RCC 7860 (cell line): ENCODE measurements around the gene CENPE.

Experiments used
- DNase-seq: peaks from one replicate; pipeline ENCODE4 v3.0.0-alpha.2; 2015; ENCODE audit warnings: low spot score
- FAIRE-seq: peaks from 2 replicates; lab custom pipeline; 2012; peaks lifted over from hg19 to GRCh38; lab: Jason Lieb, UNC

The CENPE gene

GRCh38 chr4:103136671-103137445, 61.3 kb downstream of the CENPE start:
- no peak for FAIRE-seq
- no peak for DNase-seq

- DNase-seq (no peak), FAIRE-seq (no peak)
Observed at GRCh38 chr4:103129174-103129573, 69.0 kb downstream of the CENPE start.

- FAIRE-seq (no peak), DNase-seq (no peak)
Observed at GRCh38 chr4:103126126-103126525, 72.0 kb downstream of the CENPE start.

GRCh38 chr4:103123114-103123513, 75.0 kb downstream of the CENPE start:
- FAIRE-seq (no peak), DNase-seq (no peak)

GRCh38 chr4:103118166-103118565, 80.0 kb downstream of the CENPE start:
- FAIRE-seq (no peak), DNase-seq (no peak)

GRCh38 chr4:103111598-103111997, 86.5 kb downstream of the CENPE start:
- no peak for DNase-seq
- FAIRE-seq, result no peak

GRCh38 chr4:103108542-103108941, 89.6 kb downstream of the CENPE start:
- DNase-seq (no peak), FAIRE-seq (no peak)

GRCh38 chr4:103105558-103106356, 92.4 kb downstream of the CENPE start:
- no peak for DNase-seq
- no peak for FAIRE-seq

GRCh38 chr4:103104886-103105285, 93.3 kb downstream of the CENPE start:
- DNase-seq (no peak), FAIRE-seq (no peak)

- DNase-seq (no peak), FAIRE-seq (no peak)
Observed at GRCh38 chr4:103100691-103101090, 97.5 kb downstream of the CENPE start.

- DNase-seq (peak; percentile 87), FAIRE-seq (peak; percentile 90)
Observed at GRCh38 chr4:103099691-103100392, 98.3 kb downstream of the CENPE start, which contains the start of gene BDH2. BDH2 (minus strand) TSS chr4:103099834; CDS start chr4:103096254, 3,580 bp downstream.

GRCh38 chr4:103098756-103099440, 99.2 kb downstream of the CENPE start:
- no peak for FAIRE-seq

GRCh38 chr4:103098341-103098740, 99.8 kb downstream of the CENPE start:
- DNase-seq (no peak), FAIRE-seq (no peak)

More at GRCh38 chr4:103098756-103099440, 99.2 kb downstream of the CENPE start:
- no peak for DNase-seq

- no peak for DNase-seq
- no peak for FAIRE-seq
Observed at GRCh38 chr4:103097112-103097511, 101.0 kb downstream of the CENPE start.

- no peak for DNase-seq
Observed at GRCh38 chr4:103095080-103095479, 103.1 kb downstream of the CENPE start.

GRCh38 chr4:103092245-103092644, 105.9 kb downstream of the CENPE start:
- FAIRE-seq (no peak), DNase-seq (no peak)

More at GRCh38 chr4:103095080-103095479, 103.1 kb downstream of the CENPE start:
- FAIRE-seq, result no peak

- DNase-seq, result peak; percentile 17
Observed at GRCh38 chr4:103091601-103092223, 106.4 kb downstream of the CENPE start.

GRCh38 chr4:103089481-103089880, 108.7 kb downstream of the CENPE start:
- FAIRE-seq, result no peak
- DNase-seq, result no peak

More at GRCh38 chr4:103091601-103092223, 106.4 kb downstream of the CENPE start:
- peak; percentile 50 for FAIRE-seq

GRCh38 chr4:103086551-103086950, 111.6 kb downstream of the CENPE start:
- FAIRE-seq (no peak), DNase-seq (no peak)

GRCh38 chr4:103085555-103086196, 112.5 kb downstream of the CENPE start:
- no peak for FAIRE-seq
- no peak for DNase-seq
